MCF 10A (cell line): ENCODE data around the gene DBF4B. TPM values are rescaled to one million over a fixed set of nuclear protein-coding genes. Genes with fewer than 3 reads are reported as not detected.

ENCODE experiments used
- BruUV-seq: library from RNA; stranded (reverse); fragments of 400-500 nt; replicated peaks from 2 replicates; lab custom pipeline; 2021; lab: Mats Ljungman, UMichigan
- CTCF ChIA-PET: fragments of 300-600 bp; sonication (Branson Sonifier 250); formaldehyde crosslinking; extraction: SDS; loops from one replicate; lab custom pipeline; 2021; ENCODE audit warnings: antibody characterized with exemption, inconsistent platforms; lab: Yijun Ruan, JAX
- POLR2A ChIA-PET: fragments of 300-600, 350-650 bp; sonication (Branson Sonifier 250); formaldehyde crosslinking; extraction: SDS; loops from one replicate; lab custom pipeline; 2020; ENCODE audit warnings: antibody characterized with exemption, inconsistent platforms; lab: Yijun Ruan, JAX
- DNase-seq: peaks from one replicate; pipeline ENCODE4 v3.0.0-alpha.2; 2018; ENCODE audit not compliant: unreplicated experiment
- H3K27ac Mint-ChIP-seq: one replicate; pipeline ENCODE4 v1.8.0; 2022; ENCODE audit warnings: mild to moderate bottlenecking, low read depth, mixed read lengths; ENCODE audit not compliant: unreplicated experiment
- H3K27me3 Mint-ChIP-seq: one replicate; pipeline ENCODE4 v1.8.0; 2022; ENCODE audit warnings: mixed read lengths; ENCODE audit not compliant: insufficient read depth, unreplicated experiment
- H3K36me3 Mint-ChIP-seq: one replicate; pipeline ENCODE4 v1.8.0; 2022; ENCODE audit warnings: mild to moderate bottlenecking, moderate library complexity, mixed read lengths; ENCODE audit not compliant: insufficient read depth, unreplicated experiment
- H3K4me1 Mint-ChIP-seq: one replicate; pipeline ENCODE4 v1.8.0; 2022; ENCODE audit warnings: mixed read lengths; ENCODE audit not compliant: insufficient read depth, unreplicated experiment
- H3K4me3 Mint-ChIP-seq: one replicate; pipeline ENCODE4 v1.8.0; 2022; ENCODE audit warnings: mild to moderate bottlenecking, moderate library complexity, mixed read lengths; ENCODE audit not compliant: unreplicated experiment
- H3K9me3 Mint-ChIP-seq: one replicate; pipeline ENCODE4 v1.8.0; 2022; ENCODE audit warnings: mixed read lengths; ENCODE audit not compliant: unreplicated experiment
- CTCF ChIP-seq: fragments of 200-600 bp; IDR thresholded peaks from one replicate; pipeline ENCODE4 v1.8.0; 2022; ENCODE audit warnings: antibody characterized with exemption, mild to moderate bottlenecking; ENCODE audit not compliant: unreplicated experiment
- intact Hi-C: fragments of 100-400 bp; cut with micrococcal nuclease; formaldehyde crosslinking; loops from 2 replicates; pipeline ENCODE4 v1.14.1; 2022
- total RNA-seq: library from RNA; stranded (reverse); gene quantifications from 2 replicates; pipeline ENCODE4 v1.2.3, GENCODE V29; 2022

The DBF4B gene
- total RNA-seq, 1 experiment from 2014 or later: 13.9 TPM

GRCh38 chr17:44766409-44767038 lies 58.1 kb downstream of the DBF4B start:
- Mint-ChIP-seq H3K27me3 (peaks cover 2% of the 10 kb centered on the region), H3K4me1 (no peaks in the 10 kb centered on the region), H3K27ac (no peak overlapping the region), H3K9me3 (no peaks in the 10 kb centered on the region), H3K36me3 (no peaks in the 10 kb centered on the region), H3K4me3 (no peak overlapping the region)
- no peak for TF ChIP-seq CTCF
- ChIA-PET POLR2A (no interaction called here), CTCF (no interaction called here)
- no peak for DNase-seq
- BruUV-seq: no TSS peak
- intact Hi-C loops: no loop called here

- Mint-ChIP-seq H3K27me3 (no peaks in the 10 kb centered on the region), H3K9me3 (no peaks in the 10 kb centered on the region), H3K27ac (no peak overlapping the region), H3K36me3 (no peaks in the 10 kb centered on the region), H3K4me1 (no peaks in the 10 kb centered on the region), H3K4me3 (no peak overlapping the region)
- TF ChIP-seq CTCF: no peak
- no TSS peak for BruUV-seq
- DNase-seq: no peak
- CTCF ChIA-PET: no interaction called here
- intact Hi-C loops: no loop called here
- POLR2A ChIA-PET: no interaction called here
These were observed 59.0 kb downstream of the DBF4B start for GRCh38 chr17:44767493-44767892.

GRCh38 chr17:44768505-44769142 lies 60.2 kb downstream of the DBF4B start:
- no peak for TF ChIP-seq CTCF
- BruUV-seq: no TSS peak
- ChIA-PET CTCF (interaction anchor here (0.7 kb wide), 1 partner anchor 10 kb away, joined by 3 read pairs; no protein-coding TSS in a partner anchor), POLR2A (interaction anchor here (0.5 to 0.6 kb wide), 2 partner anchors 11 to 430 kb away, joined by 3 read pairs; no protein-coding TSS in a partner anchor)
- peaks cover 7% of the 10 kb centered on the region for H3K27me3 Mint-ChIP-seq
- H3K9me3 Mint-ChIP-seq: no peaks in the 10 kb centered on the region
- H3K36me3 Mint-ChIP-seq: no peaks in the 10 kb centered on the region
- DNase-seq: no peak
- H3K27ac Mint-ChIP-seq: no peak overlapping the region
- intact Hi-C loops: no loop called here
- H3K4me3 Mint-ChIP-seq: no peak overlapping the region
- H3K4me1 Mint-ChIP-seq: no peaks in the 10 kb centered on the region

- ChIA-PET CTCF (interaction anchor here (0.7 to 1.0 kb wide), 2 partner anchors 90 to 97 kb away, joined by 3 to 4 read pairs; no protein-coding TSS in a partner anchor), POLR2A (interaction anchor here (0.6 kb wide), 1 partner anchor 429 kb away, joined by 3 read pairs; no protein-coding TSS in a partner anchor)
- no peaks in the 10 kb centered on the region for H3K9me3 Mint-ChIP-seq
- peaks cover 13% of the 10 kb centered on the region for H3K27me3 Mint-ChIP-seq
- TF ChIP-seq CTCF: no peak
- no peak overlapping the region for H3K27ac Mint-ChIP-seq
- no peak overlapping the region for H3K4me3 Mint-ChIP-seq
- BruUV-seq: no TSS peak
- no peak for DNase-seq
- intact Hi-C loops: no loop called here
- H3K4me1 Mint-ChIP-seq: no peaks in the 10 kb centered on the region
- H3K36me3 Mint-ChIP-seq: no peaks in the 10 kb centered on the region
These were observed 60.8 kb downstream of the DBF4B start for GRCh38 chr17:44769230-44769629.
